WTC11 (cell line): ENCODE results near the gene CPEB4. TPM values are rescaled to one million over a fixed set of nuclear protein-coding genes. Genes with fewer than 3 reads are reported as not detected.

Experiments
- ATAC-seq: fragments of 200-7000 bp; cut with Tn5 transposase; 2 replicates; pipeline ENCODE4 v1.10.0; 2021; ENCODE audit warnings: mild to moderate bottlenecking, moderate library complexity
- CTCF ChIA-PET: fragments of 300-600 bp; sonication (Branson Sonifier 250); formaldehyde crosslinking; loops from one replicate; lab custom pipeline; 2021; ENCODE audit warnings: antibody characterized with exemption; lab: Charles Lee
- POLR2A ChIA-PET: fragments of 350-600 bp; sonication (Branson Sonifier 250); formaldehyde crosslinking; loops from one replicate; lab custom pipeline; 2021; ENCODE audit warnings: antibody characterized with exemption; lab: Charles Lee
- DNase-seq: peaks from one replicate; pipeline ENCODE4 v3.0.0; 2021; ENCODE audit warnings: low spot score
- H3K27ac Mint-ChIP-seq: 2 replicates; pipeline ENCODE4 v1.8.0; 2021; ENCODE audit warnings: mixed read lengths
- H3K27me3 Mint-ChIP-seq: 2 replicates; pipeline ENCODE4 v1.8.0; 2021; ENCODE audit warnings: low read depth, mild to moderate bottlenecking, moderate library complexity, mixed read lengths
- H3K36me3 Mint-ChIP-seq: 2 replicates; pipeline ENCODE4 v1.8.0; 2021; ENCODE audit warnings: mixed read lengths
- H3K4me1 Mint-ChIP-seq: 2 replicates; pipeline ENCODE4 v1.8.0; 2022; ENCODE audit warnings: mixed read lengths
- H3K4me3 Mint-ChIP-seq: 2 replicates; pipeline ENCODE4 v1.8.0; 2021; ENCODE audit warnings: mild to moderate bottlenecking, moderate library complexity, mixed read lengths
- H3K9me3 Mint-ChIP-seq: 2 replicates; pipeline ENCODE4 v1.8.0; 2021; ENCODE audit warnings: mixed read lengths
- ARID4B ChIP-seq: sonication (generic); formaldehyde crosslinking; IDR thresholded peaks from 2 replicates; pipeline ENCODE4 v1.8.0; 2023; ENCODE audit warnings: missing genetic modification reagents, mild to moderate bottlenecking, borderline replicate concordance
- E2F1 ChIP-seq: sonication (generic); formaldehyde crosslinking; IDR thresholded peaks from 2 replicates; pipeline ENCODE4 v1.8.0; 2022; ENCODE audit warnings: mild to moderate bottlenecking, missing genetic modification reagents
- EMX1 ChIP-seq: fragments of 250-450 bp; sonication (Bioruptor Pico); IDR thresholded peaks from 2 replicates; pipeline ENCODE4 v1.8.0; 2021; ENCODE audit warnings: mild to moderate bottlenecking
- ETV6 ChIP-seq: sonication (generic); formaldehyde crosslinking; IDR thresholded peaks from 2 replicates; pipeline ENCODE4 v1.8.1; 2022; ENCODE audit warnings: mild to moderate bottlenecking, missing genetic modification reagents
- FOXJ3 ChIP-seq: sonication (generic); formaldehyde crosslinking; IDR thresholded peaks from 2 replicates; pipeline ENCODE4 v1.9.0; 2021; ENCODE audit warnings: missing genetic modification reagents, mild to moderate bottlenecking, borderline replicate concordance
- FOXP1 ChIP-seq: sonication (generic); formaldehyde crosslinking; IDR thresholded peaks from 2 replicates; pipeline ENCODE4 v1.8.0; 2022; ENCODE audit warnings: missing genetic modification reagents, mild to moderate bottlenecking, moderate library complexity, borderline replicate concordance
- GRHL2 ChIP-seq: fragments of 250-450 bp; sonication (Bioruptor Pico); IDR thresholded peaks from 2 replicates; pipeline ENCODE4 v1.8.0; 2022; ENCODE audit warnings: mild to moderate bottlenecking, moderate library complexity; ENCODE audit not compliant: insufficient replicate concordance, severe bottlenecking
- HMGA2 ChIP-seq: fragments of 250-450 bp; sonication (Bioruptor Pico); IDR thresholded peaks from 2 replicates; pipeline ENCODE4 v1.4.0; 2021; ENCODE audit warnings: mild to moderate bottlenecking, moderate library complexity
- IRF2 ChIP-seq: sonication (generic); formaldehyde crosslinking; IDR thresholded peaks from 2 replicates; pipeline ENCODE4 v1.8.0; 2022; ENCODE audit warnings: low read depth, missing genetic modification reagents, borderline replicate concordance
- JAZF1 ChIP-seq: fragments of 250-450 bp; sonication (Bioruptor Pico); IDR thresholded peaks from 2 replicates; pipeline ENCODE4 v1.9.0; 2021; ENCODE audit warnings: moderate library complexity, mild to moderate bottlenecking, inconsistent platforms
- NFATC4 ChIP-seq: fragments of 250-450 bp; sonication (Bioruptor Pico); IDR thresholded peaks from 2 replicates; pipeline ENCODE4 v1.9.0; 2021; ENCODE audit warnings: mild to moderate bottlenecking
- NR3C1 ChIP-seq: sonication (generic); formaldehyde crosslinking; conservative IDR thresholded peaks from 2 replicates; pipeline ENCODE4 v1.8.1; 2023; ENCODE audit warnings: low read depth, mild to moderate bottlenecking, missing genetic modification reagents
- SMAD3 ChIP-seq: sonication (generic); formaldehyde crosslinking; IDR thresholded peaks from 2 replicates; pipeline ENCODE4 v1.8.0; 2022; ENCODE audit warnings: missing genetic modification reagents, mild to moderate bottlenecking, borderline replicate concordance
- SMAD4 ChIP-seq: sonication (generic); formaldehyde crosslinking; IDR thresholded peaks from 2 replicates; pipeline ENCODE4 v1.8.0; 2022; ENCODE audit warnings: mild to moderate bottlenecking, missing genetic modification reagents
- SOX15 ChIP-seq: fragments of 250-450 bp; sonication (Bioruptor Pico); IDR thresholded peaks from 2 replicates; pipeline ENCODE4 v1.9.0; 2021; ENCODE audit warnings: mild to moderate bottlenecking
- STAT6 ChIP-seq: sonication (generic); formaldehyde crosslinking; conservative IDR thresholded peaks from 2 replicates; pipeline ENCODE4 v1.8.1; 2023; ENCODE audit warnings: mild to moderate bottlenecking, low read depth, missing genetic modification reagents, moderate library complexity
- ZBTB21 ChIP-seq: sonication (generic); formaldehyde crosslinking; IDR thresholded peaks from 2 replicates; pipeline ENCODE4 v1.8.1; 2023; ENCODE audit warnings: mild to moderate bottlenecking, missing genetic modification reagents, borderline replicate concordance
- ZNF138 ChIP-seq: sonication (generic); formaldehyde crosslinking; conservative IDR thresholded peaks from 2 replicates; pipeline ENCODE4 v1.8.1; 2022; ENCODE audit warnings: mild to moderate bottlenecking, moderate library complexity, missing genetic modification reagents
- ZNF219 ChIP-seq: sonication (generic); formaldehyde crosslinking; IDR thresholded peaks from 2 replicates; pipeline ENCODE4 v1.8.0; 2023; ENCODE audit warnings: missing genetic modification reagents, mild to moderate bottlenecking, borderline replicate concordance
- ZNF423 ChIP-seq: fragments of 250-450 bp; sonication (Bioruptor Pico); IDR thresholded peaks from 2 replicates; pipeline ENCODE4 v2.1.2; 2022; ENCODE audit warnings: mild to moderate bottlenecking, moderate library complexity
- total RNA-seq: library from RNA; stranded (reverse); gene quantifications from 3 replicates; pipeline ENCODE4 v1.2.3, GENCODE V29; 2021
- TF ChIP-seq, protein P1 (sequence below): fragments of 250-450 bp; sonication (Bioruptor Pico); IDR thresholded peaks from 2 replicates; pipeline ENCODE4 v2.1.2; 2022; ENCODE audit warnings: mild to moderate bottlenecking, moderate library complexity
- TF ChIP-seq, protein P2 (sequence below): fragments of 250-450 bp; sonication (Bioruptor Pico); IDR thresholded peaks from 2 replicates; pipeline ENCODE4 v1.8.0; 2021; ENCODE audit warnings: mild to moderate bottlenecking

The CPEB4 gene
- total RNA-seq, 1 experiment from 2014 or later = 12.7 TPM

- Mint-ChIP-seq H3K27ac (peak overlapping the region; percentile 93), H3K9me3 (no peaks in the 10 kb centered on the region), H3K36me3 (no peaks in the 10 kb centered on the region), H3K4me3 (peak overlapping the region; percentile 24), H3K27me3 (no peaks in the 10 kb centered on the region), H3K4me1 (peaks cover 33% of the 10 kb centered on the region)
- ATAC-seq = no peak
- TF ChIP-seq, protein P1, sequence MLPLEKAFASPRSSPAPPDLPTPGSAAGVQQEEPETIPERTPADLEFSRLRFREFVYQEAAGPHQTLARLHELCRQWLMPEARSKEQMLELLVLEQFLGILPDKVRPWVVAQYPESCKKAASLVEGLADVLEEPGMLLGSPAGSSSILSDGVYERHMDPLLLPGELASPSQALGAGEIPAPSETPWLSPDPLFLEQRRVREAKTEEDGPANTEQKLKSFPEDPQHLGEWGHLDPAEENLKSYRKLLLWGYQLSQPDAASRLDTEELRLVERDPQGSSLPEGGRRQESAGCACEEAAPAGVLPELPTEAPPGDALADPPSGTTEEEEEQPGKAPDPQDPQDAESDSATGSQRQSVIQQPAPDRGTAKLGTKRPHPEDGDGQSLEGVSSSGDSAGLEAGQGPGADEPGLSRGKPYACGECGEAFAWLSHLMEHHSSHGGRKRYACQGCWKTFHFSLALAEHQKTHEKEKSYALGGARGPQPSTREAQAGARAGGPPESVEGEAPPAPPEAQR (CRISPR knock-in tag) = no peak
- TF ChIP-seq ETV6 (CRISPR knock-in tag) (no peak), SOX15 (CRISPR knock-in tag) (no peak), HMGA2 (CRISPR knock-in tag) (no peak), NR3C1 (CRISPR knock-in tag) (no peak), ZNF138 (CRISPR knock-in tag) (no peak), ZNF219 (no peak), IRF2 (CRISPR knock-in tag) (no peak), E2F1 (CRISPR knock-in tag) (no peak)
- TF ChIP-seq, protein P2, sequence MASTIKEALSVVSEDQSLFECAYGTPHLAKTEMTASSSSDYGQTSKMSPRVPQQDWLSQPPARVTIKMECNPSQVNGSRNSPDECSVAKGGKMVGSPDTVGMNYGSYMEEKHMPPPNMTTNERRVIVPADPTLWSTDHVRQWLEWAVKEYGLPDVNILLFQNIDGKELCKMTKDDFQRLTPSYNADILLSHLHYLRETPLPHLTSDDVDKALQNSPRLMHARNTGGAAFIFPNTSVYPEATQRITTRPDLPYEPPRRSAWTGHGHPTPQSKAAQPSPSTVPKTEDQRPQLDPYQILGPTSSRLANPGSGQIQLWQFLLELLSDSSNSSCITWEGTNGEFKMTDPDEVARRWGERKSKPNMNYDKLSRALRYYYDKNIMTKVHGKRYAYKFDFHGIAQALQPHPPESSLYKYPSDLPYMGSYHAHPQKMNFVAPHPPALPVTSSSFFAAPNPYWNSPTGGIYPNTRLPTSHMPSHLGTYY = no peak
- POLR2A ChIA-PET = interaction anchor here (1.0 kb wide), 1 partner anchor 58 kb away, joined by 3 read pairs; no protein-coding TSS in a partner anchor
- DNase-seq = no peak
- CTCF ChIA-PET = interaction anchor here (0.7 to 1.3 kb wide), 6 partner anchors 10 to 58 kb away, joined by 3 to 9 read pairs (median 4); partner anchors contain the start of gene CPEB4
Observed at GRCh38 chr5:173915310-173916014, 27.3 kb downstream of the CPEB4 start.

GRCh38 chr5:173916233-173916632 lies 28.1 kb downstream of the CPEB4 start:
- Mint-ChIP-seq H3K27me3 (no peaks in the 10 kb centered on the region), H3K27ac (peak overlapping the region; percentile 80), H3K4me1 (peaks cover 32% of the 10 kb centered on the region), H3K4me3 (peak overlapping the region; percentile 3), H3K36me3 (no peaks in the 10 kb centered on the region), H3K9me3 (no peaks in the 10 kb centered on the region)
- ChIA-PET POLR2A (no interaction called here), CTCF (interaction anchor here (1.0 kb wide), 1 partner anchor 9 kb away, joined by 5 read pairs; no protein-coding TSS in a partner anchor)
- DNase-seq = no peak
- ATAC-seq = peak; percentile 15
- TF ChIP-seq FOXJ3 (no peak), NFATC4 (no peak), GRHL2 (CRISPR knock-in tag) (no peak), ARID4B (CRISPR knock-in tag) (no peak), ZBTB21 (CRISPR knock-in tag) (no peak), ETV6 (CRISPR knock-in tag) (peak; percentile 45; the same call in 1 of the 2 replicates), SMAD4 (no peak), EMX1 (CRISPR knock-in tag) (no peak), ZNF423 (CRISPR knock-in tag) (no peak), STAT6 (CRISPR knock-in tag) (no peak), JAZF1 (CRISPR knock-in tag) (no peak), FOXP1 (CRISPR knock-in tag) (no peak), SMAD3 (CRISPR knock-in tag) (no peak)
